CD4-positive, alpha-beta T cell treated with Interleukin-21 for 1 hour (primary cell): ENCODE data around the gene WSCD1.

ENCODE experiments used
- DNase-seq: peaks from one replicate; pipeline ENCODE4 v3.0.0-alpha.2; 2020

WSCD1 gene

GRCh38 chr17:6086603-6087400 lies 16.6 kb downstream of the WSCD1 start:
- no peak for DNase-seq

- no peak for DNase-seq
Observed at GRCh38 chr17:6088141-6088540, 18.0 kb downstream of the WSCD1 start.

GRCh38 chr17:6090253-6090652 lies 20.1 kb downstream of the WSCD1 start:
- no peak for DNase-seq

GRCh38 chr17:6092182-6092902 lies 22.2 kb downstream of the WSCD1 start:
- DNase-seq: no peak

GRCh38 chr17:6092903-6093468 lies 22.8 kb downstream of the WSCD1 start:
- no peak for DNase-seq

GRCh38 chr17:6094453-6094852 lies 24.3 kb downstream of the WSCD1 start:
- no peak for DNase-seq

- DNase-seq: no peak
Observed at GRCh38 chr17:6094926-6095325, 24.7 kb downstream of the WSCD1 start.

- DNase-seq: no peak
Observed at GRCh38 chr17:6095501-6095900, 25.3 kb downstream of the WSCD1 start.

- no peak for DNase-seq
Observed at GRCh38 chr17:6096201-6097004, 26.2 kb downstream of the WSCD1 start.

GRCh38 chr17:6097005-6097279 lies 26.8 kb downstream of the WSCD1 start:
- no peak for DNase-seq

GRCh38 chr17:6098050-6098822 lies 28.1 kb downstream of the WSCD1 start:
- no peak for DNase-seq

GRCh38 chr17:6098823-6099180 lies 28.6 kb downstream of the WSCD1 start:
- DNase-seq: no peak

- DNase-seq: no peak
Observed at GRCh38 chr17:6099492-6099891, 29.3 kb downstream of the WSCD1 start.

- no peak for DNase-seq
Observed at GRCh38 chr17:6100146-6100545, 30.0 kb downstream of the WSCD1 start.

- DNase-seq: no peak
Observed at GRCh38 chr17:6100891-6101500, 30.8 kb downstream of the WSCD1 start.

GRCh38 chr17:6101706-6102105 lies 31.5 kb downstream of the WSCD1 start:
- DNase-seq: no peak

- no peak for DNase-seq
Observed at GRCh38 chr17:6102615-6103014, 32.4 kb downstream of the WSCD1 start.

- no peak for DNase-seq
Observed at GRCh38 chr17:6104956-6105648, 34.9 kb downstream of the WSCD1 start.

- DNase-seq: no peak
Observed at GRCh38 chr17:6105649-6106007, 35.4 kb downstream of the WSCD1 start.

- no peak for DNase-seq
Observed at GRCh38 chr17:6106212-6106611, 36.0 kb downstream of the WSCD1 start.

- no peak for DNase-seq
Observed at GRCh38 chr17:6107791-6108190, 37.6 kb downstream of the WSCD1 start.

GRCh38 chr17:6108382-6108781 lies 38.2 kb downstream of the WSCD1 start:
- DNase-seq: no peak
